Measurements from ENCODE around the gene HBEGF. TPM values are rescaled to one million over a fixed set of nuclear protein-coding genes. Genes with fewer than 3 reads are reported as not detected.

The HBEGF gene
- total RNA-seq (2014; rRNA removed; shearing (Covaris generic)), result 5.4 and 6.1 TPM in 2 replicates
- 4.2 and 5.4 TPM in 2 replicates for polyA plus RNA-seq (2014; cell fraction: nucleus; rRNA removed)

- peak; percentile 60 for DNase-seq (ENCODE audit: extremely low read depth, low read depth)
Measured at GRCh38 chr5:140346348-140347221, at the start of gene HBEGF. Gene HBEGF, minus strand, starts transcription at chr5:140346603. Its CDS starts 275 bp downstream, at chr5:140346328.

GRCh38 chr5:140393738-140394137 is 47.3 kb upstream of the HBEGF start:
- no peak for DNase-seq (ENCODE audit: extremely low read depth, low read depth)

DNA sequence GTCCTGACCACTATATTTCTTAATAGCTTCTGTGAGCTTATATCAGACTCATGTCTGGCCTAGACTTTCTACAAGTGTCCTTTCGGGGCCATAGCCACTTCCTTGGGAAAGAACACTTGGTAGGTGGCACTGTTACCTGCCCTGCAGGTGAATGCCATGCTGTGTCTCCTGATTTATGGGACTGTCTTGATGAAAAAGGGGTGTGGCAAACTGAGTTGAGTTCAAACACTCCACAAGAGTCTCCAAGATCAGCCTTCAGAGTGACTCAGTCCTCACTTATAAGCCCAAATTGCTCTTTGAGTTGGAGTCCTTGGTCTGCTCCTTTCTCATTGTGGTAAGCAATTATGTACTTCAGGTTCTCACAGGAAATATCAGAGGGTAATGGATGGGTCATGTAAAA is 45.3 kb upstream of the HBEGF start:
- no peak for DNase-seq (ENCODE audit: extremely low read depth, low read depth)

DNA sequence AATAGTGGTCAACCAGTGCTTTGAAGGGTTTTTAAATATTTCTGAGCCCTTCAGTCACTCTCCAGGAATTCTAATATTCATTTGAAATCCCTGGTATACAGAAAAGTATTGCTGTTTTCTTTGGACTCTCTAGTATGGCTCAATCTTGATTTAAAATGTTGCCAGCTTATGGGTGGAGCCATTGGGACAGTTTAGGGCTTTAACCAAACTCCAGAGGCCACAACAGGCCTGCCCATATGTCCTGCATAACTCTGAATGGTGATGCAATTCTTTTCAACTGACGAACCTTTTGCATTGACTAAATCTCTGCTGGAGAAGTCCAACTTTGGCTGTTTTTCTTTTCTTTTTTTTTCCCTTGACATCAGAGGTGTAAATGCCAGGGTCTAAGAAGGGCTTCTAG is 44.9 kb upstream of the HBEGF start:
- no peak for DNase-seq (ENCODE audit: extremely low read depth, low read depth)

- DNase-seq (ENCODE audit: extremely low read depth, low read depth), result no peak
Measured at GRCh38 chr5:140388052-140388451, 41.6 kb upstream of the HBEGF start.

DNA sequence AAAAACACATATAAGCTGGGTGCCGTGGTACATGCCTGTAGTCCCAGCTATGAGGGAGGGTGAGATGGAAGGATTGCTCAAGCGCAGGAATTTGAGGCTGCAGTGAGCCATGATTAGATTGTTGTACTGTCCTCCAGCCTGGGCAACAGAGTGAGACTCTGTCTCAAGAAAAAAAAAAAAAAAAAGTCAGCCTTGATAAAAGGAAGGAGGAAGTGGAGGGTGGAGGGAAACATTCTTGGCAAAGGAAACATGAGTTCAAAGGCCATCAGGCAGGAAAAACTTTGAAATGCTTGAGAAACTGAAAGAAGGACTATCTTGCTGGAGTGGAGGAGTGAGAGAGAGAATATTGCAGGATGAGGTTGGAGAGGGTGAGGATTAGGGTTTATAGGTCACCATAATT is 36.9 kb upstream of the HBEGF start:
- DNase-seq (ENCODE audit: extremely low read depth, low read depth), result no peak

DNA sequence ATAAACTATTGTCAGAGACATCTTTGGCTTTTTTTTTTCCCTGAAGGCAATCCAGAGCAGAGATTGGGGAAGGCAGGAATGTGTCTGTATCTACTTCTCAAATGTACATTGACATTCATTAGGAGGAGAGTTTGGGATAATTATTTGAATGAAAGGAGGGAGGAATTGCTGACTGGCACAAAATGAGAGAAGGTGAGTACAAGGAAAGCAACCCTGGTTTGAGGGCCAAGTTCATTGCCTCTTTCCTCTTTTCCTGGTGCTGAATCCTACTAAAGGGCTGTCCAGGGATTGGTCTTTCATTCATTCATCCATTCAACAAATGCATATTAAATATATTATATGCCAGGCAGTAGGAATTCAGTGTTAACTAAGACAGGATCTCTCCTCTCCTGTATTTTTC is 36.5 kb upstream of the HBEGF start:
- DNase-seq (ENCODE audit: extremely low read depth, low read depth), result no peak

GRCh38 chr5:140381972-140382371 is 35.6 kb upstream of the HBEGF start:
- DNase-seq (ENCODE audit: extremely low read depth, low read depth), result no peak

- DNase-seq (ENCODE audit: extremely low read depth, low read depth), result no peak
Measured at GRCh38 chr5:140381351-140381750, 34.9 kb upstream of the HBEGF start.

- DNase-seq (ENCODE audit: extremely low read depth, low read depth), result peak; percentile 79
Measured at GRCh38 chr5:140372971-140373487, 26.6 kb upstream of the HBEGF start.

- no peak for DNase-seq (ENCODE audit: extremely low read depth, low read depth)
Measured at GRCh38 chr5:140371356-140372151, 25.2 kb upstream of the HBEGF start.

GRCh38 chr5:140367256-140368013 is 21.0 kb upstream of the HBEGF start:
- DNase-seq (ENCODE audit: extremely low read depth, low read depth), result no peak

DNA sequence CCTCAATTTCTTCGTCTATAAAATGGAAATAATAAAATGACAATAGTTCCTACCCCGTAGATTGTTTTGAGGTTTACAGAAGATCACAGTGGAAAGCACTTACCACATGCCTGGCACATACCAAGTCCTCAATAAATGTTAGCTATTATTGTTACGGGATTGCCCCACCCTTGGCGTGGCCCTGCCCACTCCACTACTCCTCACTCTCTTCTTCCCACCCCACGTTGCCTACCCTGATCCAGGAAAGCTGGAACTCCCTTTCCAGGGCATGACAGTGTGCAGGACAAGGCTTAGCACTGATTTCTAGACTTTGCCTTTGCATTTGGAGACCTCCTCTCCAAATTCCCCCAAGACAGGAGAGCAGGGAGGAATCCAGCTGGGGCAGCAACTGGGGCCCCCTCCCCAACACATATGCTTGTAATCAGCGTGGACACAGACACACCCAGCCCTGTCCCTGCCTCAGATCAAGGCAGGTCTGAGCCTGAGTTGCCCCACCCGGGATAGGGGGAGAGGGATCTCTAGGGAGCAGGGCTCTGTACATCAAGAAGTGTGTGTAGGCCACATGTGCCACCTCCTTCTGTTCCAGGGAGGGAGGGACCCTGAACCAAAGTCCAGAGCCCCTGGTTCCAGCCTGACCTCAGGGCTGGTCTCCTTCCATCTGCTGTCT is 20.3 kb upstream of the HBEGF start:
- DNase-seq (ENCODE audit: extremely low read depth, low read depth), result no peak

DNA sequence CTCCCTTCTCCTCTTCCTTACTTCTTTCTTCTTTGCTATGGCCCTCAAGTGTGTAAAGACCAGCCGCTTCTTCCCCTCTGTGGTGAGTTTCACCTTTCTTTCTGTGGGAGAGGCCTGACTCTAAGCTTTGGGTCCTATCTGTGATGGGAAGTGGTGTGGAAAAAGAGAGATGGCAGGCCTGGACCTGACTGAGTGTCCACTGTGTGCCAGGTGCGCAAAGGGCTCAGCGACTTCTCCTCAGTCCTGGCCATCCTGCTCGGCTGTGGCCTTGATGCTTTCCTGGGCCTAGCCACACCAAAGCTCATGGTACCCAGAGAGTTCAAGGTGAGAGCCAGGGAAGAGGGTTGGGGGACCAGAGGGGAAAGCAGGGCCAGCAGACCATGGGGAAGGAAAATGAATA is 19.5 kb upstream of the HBEGF start:
- no peak for DNase-seq (ENCODE audit: extremely low read depth, low read depth)

- no peak for DNase-seq (ENCODE audit: extremely low read depth, low read depth)
Measured at GRCh38 chr5:140365282-140365681, 18.9 kb upstream of the HBEGF start.

DNA sequence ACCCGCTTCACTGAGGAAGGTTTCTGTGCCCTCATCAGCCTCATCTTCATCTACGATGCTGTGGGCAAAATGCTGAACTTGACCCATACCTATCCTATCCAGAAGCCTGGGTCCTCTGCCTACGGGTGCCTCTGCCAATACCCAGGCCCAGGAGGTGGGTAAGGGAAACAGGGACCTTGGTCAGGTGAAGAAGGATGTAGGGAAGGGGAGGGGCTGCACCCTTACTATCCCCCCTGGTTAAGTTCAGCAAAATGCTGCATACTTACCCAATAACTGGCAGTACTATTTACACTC is 18.0 kb upstream of the HBEGF start:
- no peak for DNase-seq (ENCODE audit: extremely low read depth, low read depth)

GRCh38 chr5:140363631-140364471 is 17.4 kb upstream of the HBEGF start:
- DNase-seq (ENCODE audit: extremely low read depth, low read depth), result no peak

GRCh38 chr5:140362875-140363630 is 16.6 kb upstream of the HBEGF start:
- peak; percentile 65 for DNase-seq (ENCODE audit: extremely low read depth, low read depth)

DNA sequence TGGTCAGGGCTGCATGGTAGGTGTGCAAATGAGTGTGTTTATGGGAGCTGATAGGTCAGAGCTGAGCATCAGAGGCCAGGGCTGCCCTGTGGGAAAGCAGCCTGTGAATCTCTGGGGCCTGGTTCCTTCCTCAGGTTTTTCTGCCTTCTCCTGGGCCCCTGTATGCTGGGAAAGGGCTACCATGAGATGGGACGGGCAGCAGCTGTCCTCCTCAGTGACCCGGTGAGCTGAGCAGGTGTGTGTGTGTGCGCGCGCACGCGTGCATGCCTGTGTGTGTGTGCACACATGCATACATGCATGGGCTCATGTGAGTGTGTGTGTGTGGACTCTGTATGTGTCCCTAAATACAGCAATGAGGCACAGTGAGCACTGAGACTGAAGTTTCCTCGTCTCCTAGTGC is 15.9 kb upstream of the HBEGF start:
- no peak for DNase-seq (ENCODE audit: extremely low read depth, low read depth)

Measured in NCI-H460 (cell line).